GM21367 (cell line): Measurements from ENCODE around the gene TREH.
"Not testable (repeated sequence)": the region's sequence is repeated elsewhere in the genome, so short reads cannot be mapped to it uniquely, and the experiment has no call there.

Source experiments
- ATAC-seq: cut with Tn5 transposase; IDR thresholded peaks from one replicate; pipeline ENCODE4 v1.9.1; 2021; ENCODE audit not compliant: unreplicated experiment

The TREH gene

GRCh38 chr11:118699506-118700220, 20.2 kb upstream of the TREH start:
- ATAC-seq: no peak

GRCh38 chr11:118697346-118697745, 17.9 kb upstream of the TREH start:
- ATAC-seq: no peak

- no peak for ATAC-seq
These were observed 17.3 kb upstream of the TREH start for GRCh38 chr11:118696673-118697226.

GRCh38 chr11:118694771-118695170, 15.3 kb upstream of the TREH start:
- ATAC-seq: no peak

GRCh38 chr11:118694185-118694584, 14.7 kb upstream of the TREH start:
- no peak for ATAC-seq

GRCh38 chr11:118691926-118692830, 12.7 kb upstream of the TREH start:
- no peak for ATAC-seq

GRCh38 chr11:118690553-118691304, 11.3 kb upstream of the TREH start:
- ATAC-seq: no peak

GRCh38 chr11:118689852-118690552, 10.6 kb upstream of the TREH start:
- ATAC-seq: peak; percentile 68

- no peak for ATAC-seq
These were observed 10.0 kb upstream of the TREH start for GRCh38 chr11:118689503-118689851.

GRCh38 chr11:118688851-118689502, 9.5 kb upstream of the TREH start:
- ATAC-seq: no peak

- ATAC-seq: not testable (repeated sequence)
These were observed 8.9 kb upstream of the TREH start for GRCh38 chr11:118688339-118688738.

GRCh38 chr11:118687906-118688305, 8.5 kb upstream of the TREH start:
- no peak for ATAC-seq

GRCh38 chr11:118684187-118684586, 4.7 kb upstream of the TREH start:
- ATAC-seq: no peak

- ATAC-seq: not testable (repeated sequence)
These were observed 3.5 kb upstream of the TREH start for GRCh38 chr11:118682939-118683338.

GRCh38 chr11:118682372-118682771, 2.9 kb upstream of the TREH start:
- no peak for ATAC-seq

- not testable (repeated sequence) for ATAC-seq
These were observed 542 bp downstream of the TREH start for GRCh38 chr11:118678908-118679307.

GRCh38 chr11:118677977-118678376, 1.5 kb downstream of the TREH start:
- ATAC-seq: no peak

- ATAC-seq: no peak
These were observed 5.4 kb downstream of the TREH start for GRCh38 chr11:118674082-118674435.

GRCh38 chr11:118673361-118674081, 5.9 kb downstream of the TREH start:
- ATAC-seq: no peak

GRCh38 chr11:118672846-118673245, 6.6 kb downstream of the TREH start:
- ATAC-seq: no peak
